AG09309 (cell line): Measurements from ENCODE around the gene METTL15.
"Not testable (repeated sequence)": the region's sequence is repeated elsewhere in the genome, so short reads cannot be mapped to it uniquely, and the experiment has no call there.

Experiments used
- DNase-seq: peaks from one replicate; pipeline ENCODE4 v3.0.0-alpha.2; 2010; ENCODE audit warnings: low read depth
- H3K4me3 ChIP-seq: 2 replicates; pipeline ENCODE4 v1.5.1; 2011; ENCODE audit warnings: mild to moderate bottlenecking, low read depth, low read length, moderate library complexity; ENCODE audit not compliant: control insufficient read depth
- TF ChIP-seq, protein P1 (sequence below): IDR thresholded peaks from 2 replicates; pipeline ENCODE4 v1.5.1; 2011; ENCODE audit warnings: mild to moderate bottlenecking, low read depth, low read length, inconsistent platforms; ENCODE audit not compliant: insufficient read depth, control insufficient read depth; ENCODE audit errors: missing control alignments

The METTL15 gene

DNA sequence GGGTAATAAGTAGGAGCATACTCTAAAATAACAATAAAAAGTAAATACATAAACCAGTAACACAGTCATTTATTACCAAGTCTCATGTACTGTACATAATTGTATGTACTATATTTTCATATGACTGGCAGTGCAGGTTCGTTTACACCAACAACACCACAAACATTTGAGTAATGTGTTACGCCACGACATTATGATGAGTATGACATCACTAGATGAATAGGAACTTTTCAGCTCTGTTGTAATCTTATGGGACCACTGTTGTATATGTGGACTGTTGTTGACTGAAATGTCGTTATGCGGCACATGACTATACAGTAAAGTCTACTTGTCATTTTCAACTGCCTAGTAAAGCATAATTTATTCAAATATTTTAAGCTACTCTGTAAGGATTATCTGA lies 18.8 kb upstream of the METTL15 start:
- no peak overlapping the region for H3K4me3 ChIP-seq
- no peak for DNase-seq
- TF ChIP-seq, protein P1, sequence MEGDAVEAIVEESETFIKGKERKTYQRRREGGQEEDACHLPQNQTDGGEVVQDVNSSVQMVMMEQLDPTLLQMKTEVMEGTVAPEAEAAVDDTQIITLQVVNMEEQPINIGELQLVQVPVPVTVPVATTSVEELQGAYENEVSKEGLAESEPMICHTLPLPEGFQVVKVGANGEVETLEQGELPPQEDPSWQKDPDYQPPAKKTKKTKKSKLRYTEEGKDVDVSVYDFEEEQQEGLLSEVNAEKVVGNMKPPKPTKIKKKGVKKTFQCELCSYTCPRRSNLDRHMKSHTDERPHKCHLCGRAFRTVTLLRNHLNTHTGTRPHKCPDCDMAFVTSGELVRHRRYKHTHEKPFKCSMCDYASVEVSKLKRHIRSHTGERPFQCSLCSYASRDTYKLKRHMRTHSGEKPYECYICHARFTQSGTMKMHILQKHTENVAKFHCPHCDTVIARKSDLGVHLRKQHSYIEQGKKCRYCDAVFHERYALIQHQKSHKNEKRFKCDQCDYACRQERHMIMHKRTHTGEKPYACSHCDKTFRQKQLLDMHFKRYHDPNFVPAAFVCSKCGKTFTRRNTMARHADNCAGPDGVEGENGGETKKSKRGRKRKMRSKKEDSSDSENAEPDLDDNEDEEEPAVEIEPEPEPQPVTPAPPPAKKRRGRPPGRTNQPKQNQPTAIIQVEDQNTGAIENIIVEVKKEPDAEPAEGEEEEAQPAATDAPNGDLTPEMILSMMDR = no peak

DNA sequence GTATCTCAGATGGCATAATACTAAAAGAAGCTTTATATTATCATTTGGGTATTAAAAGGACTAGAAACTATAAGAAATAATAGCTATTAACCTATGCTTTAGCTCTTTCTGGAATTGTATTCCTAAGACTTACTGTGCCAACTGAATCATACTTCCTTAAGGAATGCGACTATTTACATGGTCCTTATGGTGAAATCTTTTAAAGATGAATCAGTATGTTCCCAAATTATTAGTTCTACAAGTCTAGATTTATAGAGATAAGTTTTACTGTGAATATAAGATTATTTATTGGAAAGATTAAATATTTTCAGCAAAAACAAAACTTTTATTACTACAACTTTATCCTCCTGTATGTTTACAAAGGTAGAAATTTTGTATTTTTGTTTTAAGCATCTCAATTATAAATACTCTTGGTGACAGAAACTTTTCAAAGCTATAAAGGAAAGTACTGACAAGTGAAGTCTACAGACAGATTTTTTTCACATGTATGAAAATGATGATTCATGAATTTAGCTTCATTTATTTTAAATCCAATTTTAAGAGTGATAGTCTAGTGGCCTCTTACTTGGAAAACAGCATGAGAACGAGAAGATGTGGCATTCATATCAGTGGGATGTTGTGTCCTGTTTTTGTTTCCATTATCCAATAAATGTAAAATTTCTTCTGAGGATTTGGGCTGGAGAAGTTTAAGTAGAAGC lies 18.0 kb upstream of the METTL15 start:
- TF ChIP-seq, protein P1 = no peak
- no peak overlapping the region for H3K4me3 ChIP-seq
- no peak for DNase-seq

DNA sequence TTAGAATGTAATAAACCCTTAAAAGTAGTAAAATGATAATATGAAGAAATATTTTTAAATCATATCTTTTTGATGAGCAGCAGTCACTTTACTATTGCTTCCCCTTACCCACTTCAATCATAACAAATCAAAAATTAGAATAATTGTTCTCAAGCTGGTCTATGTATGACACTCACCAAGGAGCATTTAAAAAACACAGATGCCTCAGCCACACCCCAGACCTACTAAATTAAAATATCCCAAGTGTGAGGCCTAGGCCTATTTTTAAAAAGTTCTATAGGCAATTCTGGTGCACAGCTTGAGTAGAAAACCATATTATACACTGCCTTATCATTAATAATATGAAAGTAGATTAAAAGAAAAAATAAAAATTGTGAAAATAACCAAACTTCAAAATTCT lies 15.4 kb upstream of the METTL15 start:
- no peak for DNase-seq
- TF ChIP-seq, protein P1 = no peak
- no peak overlapping the region for H3K4me3 ChIP-seq

DNA sequence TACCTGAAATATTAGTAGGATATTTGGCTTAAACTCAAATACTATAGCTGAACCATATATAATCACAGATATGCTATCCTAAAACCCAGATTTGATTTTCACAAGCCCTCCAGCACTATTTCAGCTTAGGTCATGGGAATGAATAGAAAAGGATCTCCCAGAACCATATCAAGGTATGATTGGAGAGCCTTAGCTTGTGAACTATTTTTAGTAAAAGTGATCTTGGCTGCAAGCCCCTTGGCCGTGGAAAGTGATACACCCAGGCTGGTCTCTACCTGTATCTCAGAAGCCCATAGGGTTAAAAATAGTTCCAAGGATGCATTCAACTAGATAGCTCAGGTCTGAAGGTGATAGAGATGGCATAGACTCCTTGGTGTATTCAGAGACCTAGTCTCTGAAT lies 9.9 kb upstream of the METTL15 start:
- no peak overlapping the region for H3K4me3 ChIP-seq
- no peak for DNase-seq
- TF ChIP-seq, protein P1 = no peak

DNA sequence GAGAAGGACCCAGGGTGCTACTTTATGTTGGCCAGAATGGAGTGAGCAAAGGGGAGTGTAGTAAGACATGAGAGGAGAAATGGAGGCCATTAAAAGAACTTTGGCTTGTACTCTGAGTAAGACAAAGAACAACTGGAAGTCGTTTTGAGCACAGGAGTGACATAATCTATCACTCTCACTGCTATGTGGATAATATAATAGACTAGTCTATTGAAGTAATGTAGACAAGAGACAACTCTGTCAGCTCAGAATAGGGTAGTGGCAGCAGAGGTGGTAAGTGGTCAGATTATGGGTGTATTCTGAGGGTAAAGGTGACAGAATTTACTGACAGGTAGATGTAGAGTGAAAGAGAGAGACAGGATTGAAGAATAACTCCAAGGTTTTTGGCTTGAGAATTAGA lies 8.5 kb upstream of the METTL15 start:
- no peak for DNase-seq
- TF ChIP-seq, protein P1 = no peak
- H3K4me3 ChIP-seq = no peak overlapping the region

DNA sequence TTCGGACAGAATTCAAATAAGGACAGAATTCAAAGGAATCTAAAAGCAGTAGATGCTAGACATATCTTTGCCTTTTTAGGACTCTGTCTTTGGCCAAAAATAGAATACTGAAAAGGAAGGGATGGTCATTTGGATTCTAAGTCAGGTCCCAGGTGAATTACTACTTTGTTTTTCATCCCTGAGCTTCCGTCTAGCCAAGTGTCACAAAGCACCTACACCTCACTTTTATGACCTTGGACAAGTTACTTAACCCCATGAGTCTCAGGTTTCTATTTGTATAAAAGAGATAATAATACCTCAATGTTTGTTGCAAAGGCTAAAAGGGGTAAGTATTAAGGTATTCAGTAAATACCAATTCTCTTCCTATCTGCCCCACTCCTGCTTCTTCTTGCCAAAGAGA lies 7.5 kb upstream of the METTL15 start:
- H3K4me3 ChIP-seq = no peak overlapping the region
- TF ChIP-seq, protein P1 = no peak
- no peak for DNase-seq

DNA sequence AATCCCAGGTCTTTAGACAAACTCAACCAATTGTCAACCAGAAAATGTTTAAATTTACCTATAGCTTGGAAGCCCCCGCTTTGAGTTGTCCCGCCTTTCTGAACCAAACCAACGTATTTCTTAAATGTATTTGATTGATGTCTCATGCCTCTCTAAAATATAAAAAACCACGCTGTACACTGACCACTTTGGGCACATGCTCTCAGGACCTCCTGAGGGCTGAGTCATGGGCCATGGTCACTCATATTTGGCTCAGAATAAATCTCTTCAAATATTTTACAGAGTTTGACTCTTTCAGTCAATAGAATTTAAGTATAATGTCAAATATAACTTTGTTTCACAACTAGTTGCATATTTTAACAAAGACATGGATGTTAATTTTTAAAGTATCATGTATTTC lies 5.9 kb upstream of the METTL15 start:
- H3K4me3 ChIP-seq, DNase-seq: not testable (repeated sequence)
